Daoy (cell line): ENCODE measurements around the gene DHRS3. TPM values are rescaled to one million over a fixed set of nuclear protein-coding genes. Genes with fewer than 3 reads are reported as not detected.

ENCODE experiments used
- DNase-seq: peaks from one replicate; pipeline ENCODE4 v3.0.0-alpha.2; 2015; ENCODE audit warnings: low read depth
- total RNA-seq: library from RNA; depleted of rRNA; stranded (reverse); fragments of >200 nt; shearing (Covaris generic); gene quantifications from 2 replicates; pipeline ENCODE4 v1.2.3, GENCODE V29; 2014

The DHRS3 gene
- total RNA-seq, 1 experiment from 2014 or later = 45.8 TPM

DNA sequence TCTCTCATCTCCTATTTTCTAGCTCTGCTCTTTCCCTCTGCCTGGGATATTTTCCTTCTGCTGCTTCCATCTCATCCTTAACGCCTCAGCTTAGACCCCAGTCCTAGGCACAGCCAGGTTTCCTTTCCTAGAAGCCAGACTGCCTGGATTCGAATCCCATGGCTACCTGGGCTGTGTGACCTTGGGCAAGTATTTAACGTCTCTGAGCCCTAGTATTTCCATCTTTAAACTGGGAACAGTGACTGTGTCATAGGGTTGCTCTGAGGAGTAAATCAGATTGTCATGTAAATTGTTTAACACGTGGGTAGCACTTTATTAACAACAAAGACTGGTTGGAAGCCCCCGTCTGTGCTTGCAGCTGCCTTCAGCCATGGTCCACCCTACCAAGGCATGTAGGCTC is 18.4 kb downstream of the DHRS3 start:
- no peak for DNase-seq

DNA sequence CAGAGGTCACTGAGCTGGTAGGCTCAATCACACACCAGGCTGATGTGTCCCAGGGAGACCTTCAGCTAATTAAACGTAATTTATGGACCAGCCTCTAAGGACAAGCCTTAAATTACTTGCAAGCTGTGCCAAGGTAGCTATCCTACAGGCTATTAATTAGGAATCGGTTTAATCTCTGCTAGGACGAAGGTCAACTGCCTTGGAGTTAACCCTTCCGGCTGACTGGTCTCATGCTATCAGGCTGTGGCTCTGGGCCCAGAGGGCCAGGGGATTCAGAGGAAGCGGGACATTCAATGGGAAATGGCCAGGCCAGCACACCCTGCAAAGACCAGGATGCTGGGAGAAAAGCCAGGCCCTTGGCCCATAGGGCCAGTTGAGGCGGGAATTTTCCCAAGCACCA is 19.0 kb downstream of the DHRS3 start:
- no peak for DNase-seq

DNA sequence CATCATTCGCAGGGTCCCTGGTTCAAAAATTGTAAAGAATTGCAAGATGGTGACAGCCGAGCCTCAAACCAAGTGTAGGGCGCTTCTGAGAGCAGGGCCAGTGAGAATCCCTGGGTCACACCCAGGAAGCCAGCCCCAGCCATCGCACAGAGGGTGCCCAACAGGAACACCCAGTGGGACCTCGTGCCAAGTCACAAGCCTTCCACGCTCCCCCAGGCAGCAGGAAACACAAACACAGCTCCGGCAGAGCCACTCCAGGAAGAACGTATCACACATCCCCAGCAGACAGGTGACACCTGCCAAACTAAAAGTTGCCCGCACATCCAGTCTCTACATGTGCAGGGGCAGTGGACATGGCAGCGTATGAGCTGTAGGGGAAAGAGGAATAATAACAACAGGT is 20.2 kb downstream of the DHRS3 start:
- no peak for DNase-seq

DNA sequence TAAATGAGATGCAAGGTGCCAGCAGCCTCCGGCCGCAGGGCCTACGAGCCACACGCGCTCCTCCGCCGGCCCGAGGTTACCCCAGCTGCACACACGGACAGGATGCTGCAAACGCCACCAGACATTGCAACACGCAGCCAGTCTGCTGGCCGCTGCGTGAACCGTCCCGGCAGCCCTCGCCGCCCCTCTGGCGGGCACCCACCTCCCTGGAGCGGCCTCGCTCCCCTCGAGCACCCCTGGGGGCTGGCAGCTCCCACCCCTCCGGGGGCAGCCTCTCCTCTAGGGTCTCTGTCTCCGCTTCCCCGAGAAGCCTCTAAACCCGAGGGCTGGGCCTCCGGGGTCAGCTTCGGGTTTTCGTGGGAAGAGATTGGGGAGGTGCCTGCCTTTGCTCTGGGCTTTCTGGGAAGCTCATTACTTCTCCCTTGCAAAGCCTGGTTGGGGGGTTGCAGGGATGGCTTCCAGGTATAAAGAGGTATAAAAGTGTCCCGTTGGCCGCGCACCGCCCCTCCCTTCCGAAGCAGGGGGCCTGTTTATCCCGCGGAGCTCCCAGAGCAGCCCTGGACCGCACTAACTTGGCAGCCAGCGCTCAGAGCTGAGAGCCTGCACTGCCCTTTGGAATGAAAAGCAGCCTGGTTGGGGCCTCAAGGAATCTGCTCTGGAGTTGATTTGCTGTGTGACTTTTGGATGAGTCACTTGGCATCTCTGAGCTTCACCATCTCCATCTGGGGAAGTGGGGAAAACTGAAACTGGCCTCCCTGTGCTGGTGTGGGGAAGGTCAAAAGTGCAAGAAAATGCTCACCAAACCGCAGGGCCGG is 21.8 kb downstream of the DHRS3 start:
- peak; percentile 96 for DNase-seq

DNA sequence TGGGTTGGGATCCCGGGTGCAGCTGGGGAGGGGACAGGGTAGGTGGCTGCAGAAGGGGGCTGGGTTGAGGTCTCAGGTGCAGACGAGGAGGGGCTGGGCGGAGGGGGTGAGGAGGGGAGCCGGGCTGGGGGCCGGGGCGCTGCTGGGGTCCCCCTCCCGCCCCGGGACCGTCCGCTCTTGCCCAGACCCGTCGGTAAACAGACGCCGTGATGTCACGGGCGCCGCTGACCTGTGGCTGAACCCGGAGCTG is 22.3 kb downstream of the DHRS3 start:
- DNase-seq = no peak

DNA sequence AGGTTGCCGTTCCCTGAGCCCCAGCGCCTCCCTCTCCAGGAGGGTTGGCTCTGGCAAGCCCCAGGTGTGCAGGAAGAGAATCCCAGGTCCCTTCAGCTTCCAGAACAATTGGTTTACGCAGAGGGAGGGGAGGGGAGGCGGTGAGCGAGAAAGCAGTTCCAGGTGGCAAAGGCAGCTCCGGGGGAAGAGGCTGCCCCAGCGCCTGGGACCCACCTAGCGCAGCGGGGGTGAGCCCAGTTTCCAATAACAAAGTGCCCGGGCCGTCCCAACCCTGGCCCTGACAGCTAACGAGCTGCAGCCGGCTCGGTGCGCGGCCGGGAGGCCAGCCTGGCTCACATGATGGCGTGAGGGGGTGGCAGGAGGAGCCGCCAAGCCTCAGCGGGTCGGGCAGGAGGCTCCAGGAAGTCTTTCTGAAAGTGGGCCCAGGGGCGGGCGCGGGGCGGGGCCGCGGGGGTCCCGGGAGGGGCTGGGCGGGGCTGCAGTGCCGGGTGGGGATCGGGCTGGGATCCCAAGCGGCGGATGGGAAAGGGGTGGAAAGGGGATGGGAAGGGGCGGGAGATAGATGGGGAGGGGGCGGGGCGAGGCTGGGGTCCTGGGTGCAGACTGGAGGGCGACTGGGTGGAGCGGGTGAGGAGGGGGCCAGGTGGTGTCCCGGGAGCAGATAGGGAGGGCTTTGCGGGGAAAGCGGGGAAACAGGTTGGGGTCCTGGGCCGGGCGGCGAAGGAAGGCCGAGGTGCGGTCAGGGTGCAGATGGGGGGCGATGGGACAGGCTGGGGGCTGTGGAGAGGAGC is 22.8 kb downstream of the DHRS3 start:
- peak; percentile 78 for DNase-seq

DNA sequence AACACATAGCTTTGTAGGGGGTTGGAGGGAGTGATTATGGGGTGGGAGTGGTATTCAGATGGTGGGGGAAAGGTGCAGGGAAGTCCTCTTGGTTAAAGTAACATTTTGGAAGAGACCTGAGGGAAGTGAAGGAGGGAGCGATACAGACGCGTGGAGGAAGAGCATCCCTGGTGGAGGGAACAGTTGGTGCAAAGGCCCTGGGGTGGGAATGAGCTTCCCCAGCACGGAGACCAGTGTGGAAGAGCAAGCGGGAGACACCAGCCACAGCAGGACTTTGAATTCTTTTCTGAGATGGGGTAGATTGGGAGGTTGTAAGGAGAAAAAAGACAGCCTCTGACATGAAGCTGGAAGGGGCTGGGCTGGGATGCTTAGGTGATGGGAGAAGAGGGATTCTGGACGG is 23.5 kb downstream of the DHRS3 start:
- DNase-seq = no peak

DNA sequence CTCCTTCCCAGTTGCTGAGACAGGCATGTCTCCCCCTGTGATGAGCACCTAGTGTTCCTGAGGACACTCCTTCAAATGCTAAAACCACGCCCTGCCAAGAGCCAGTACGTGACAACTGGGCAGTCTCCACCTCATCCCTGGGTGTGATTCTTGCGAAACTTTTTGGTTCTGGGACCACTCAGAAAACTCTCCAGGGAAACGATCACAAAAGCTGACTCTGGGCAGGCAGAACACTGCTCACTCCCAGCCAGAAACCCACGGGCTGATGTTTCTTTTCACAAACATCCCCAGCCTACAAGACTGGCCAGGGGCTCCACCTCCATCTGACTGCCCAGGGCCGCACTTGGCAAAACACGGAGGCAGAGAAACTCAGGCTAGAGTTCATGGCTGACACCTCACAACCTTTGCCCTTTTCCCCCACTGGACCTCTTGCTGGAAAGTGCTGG is 24.4 kb downstream of the DHRS3 start:
- peak; percentile 62 for DNase-seq

DNA sequence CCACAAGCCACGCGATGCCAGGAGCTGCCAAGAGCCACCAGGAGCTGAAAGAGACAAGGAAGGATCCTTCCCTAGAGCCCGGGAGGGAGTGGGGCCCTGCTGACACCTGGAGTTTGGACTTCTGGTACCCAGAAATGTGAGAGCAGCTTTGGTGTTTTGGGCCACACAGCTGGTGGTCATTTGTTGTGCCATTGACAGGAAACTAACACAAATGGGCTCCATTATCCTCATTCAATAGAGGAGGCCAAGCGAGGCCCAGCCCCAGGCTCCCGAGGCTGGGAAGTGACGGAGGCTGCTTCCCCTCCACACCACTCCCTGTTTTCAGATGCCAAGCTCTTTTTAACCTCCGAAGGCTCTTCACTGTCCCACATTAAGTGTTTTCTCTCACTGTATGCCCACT is 25.5 kb downstream of the DHRS3 start:
- no peak for DNase-seq

DNA sequence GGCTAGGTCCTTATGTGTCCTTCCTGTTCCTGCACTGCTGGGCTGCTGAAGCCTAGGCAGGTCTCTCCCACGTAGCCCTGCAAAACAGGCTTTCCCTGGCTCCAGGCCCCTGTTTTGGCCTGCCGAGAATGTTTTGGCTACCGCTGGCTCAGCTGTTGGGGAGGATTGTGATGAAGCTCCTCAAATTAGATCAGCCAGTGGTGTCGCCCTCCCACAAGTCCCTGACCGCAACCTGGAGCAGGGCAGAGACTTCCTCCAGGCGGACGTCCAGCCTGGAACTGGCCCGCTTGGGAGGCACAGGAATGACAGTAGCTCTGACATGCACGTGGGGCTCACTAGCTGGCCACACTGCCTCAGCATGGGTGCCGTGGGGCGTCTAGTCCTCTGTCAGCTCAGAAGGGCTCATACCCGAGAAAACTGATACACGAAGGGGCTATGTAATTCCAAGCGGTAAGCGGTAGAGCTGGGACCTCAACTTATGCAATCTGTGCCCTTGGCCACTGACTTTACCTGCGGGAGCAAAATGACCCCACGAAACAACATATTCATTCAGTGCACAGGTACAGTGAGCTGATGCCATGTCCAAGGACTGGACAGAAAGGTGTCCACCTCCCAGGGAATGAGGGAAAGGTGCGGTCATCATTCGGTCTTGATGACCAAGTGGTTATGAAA is 26.6 kb downstream of the DHRS3 start:
- DNase-seq = peak; percentile 80

DNA sequence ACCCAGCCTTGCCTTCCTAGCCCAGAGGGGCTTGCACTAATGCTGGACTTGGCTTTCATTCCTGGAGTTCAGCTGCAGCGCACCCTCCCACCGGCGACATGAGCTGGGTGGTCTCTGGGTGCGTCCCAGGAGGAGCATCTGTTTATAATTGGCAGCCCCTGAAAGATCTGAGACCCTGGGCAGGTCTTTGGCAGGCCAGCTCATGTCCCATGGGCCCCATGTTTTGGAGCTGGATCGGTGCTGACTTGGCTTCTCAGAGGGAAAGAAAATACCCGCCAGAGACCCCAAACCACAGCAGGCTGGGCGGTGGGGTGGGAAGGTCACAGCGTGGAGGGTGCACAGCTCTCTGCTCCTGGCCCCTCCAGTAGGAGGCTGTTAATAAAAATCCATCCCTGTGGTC is 29.3 kb downstream of the DHRS3 start:
- no peak for DNase-seq

DNA sequence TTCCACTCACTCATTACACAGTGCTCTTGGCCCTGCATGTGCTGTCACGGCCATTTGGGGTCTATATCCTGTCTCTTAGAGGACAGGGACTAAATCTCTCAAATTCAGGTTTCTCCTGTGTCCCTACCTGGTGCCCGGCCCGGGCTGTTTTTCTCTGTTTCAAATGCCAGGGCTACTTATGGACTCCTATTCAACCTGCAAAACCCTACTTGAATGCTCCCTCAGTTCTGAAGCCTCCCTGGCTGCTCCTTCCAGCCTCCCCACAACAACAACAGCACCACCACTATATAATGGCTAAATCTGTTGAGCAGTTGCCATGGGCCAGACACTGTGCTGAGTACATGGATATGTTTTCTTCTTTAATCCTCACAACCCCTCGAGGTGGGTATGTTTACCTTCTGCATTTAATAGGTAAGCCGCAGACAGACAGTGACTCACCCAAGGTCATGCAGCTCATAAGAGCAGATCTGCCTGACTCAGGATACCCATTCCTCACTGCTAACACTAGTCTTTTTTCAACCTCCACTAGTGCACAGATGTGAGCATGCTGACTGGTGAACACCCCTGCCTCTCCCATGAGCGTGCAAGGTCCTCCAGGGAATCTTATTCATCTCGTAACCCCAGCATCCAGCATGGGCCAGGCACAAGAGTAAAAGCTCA is 29.9 kb downstream of the DHRS3 start:
- peak; percentile 95 for DNase-seq

DNA sequence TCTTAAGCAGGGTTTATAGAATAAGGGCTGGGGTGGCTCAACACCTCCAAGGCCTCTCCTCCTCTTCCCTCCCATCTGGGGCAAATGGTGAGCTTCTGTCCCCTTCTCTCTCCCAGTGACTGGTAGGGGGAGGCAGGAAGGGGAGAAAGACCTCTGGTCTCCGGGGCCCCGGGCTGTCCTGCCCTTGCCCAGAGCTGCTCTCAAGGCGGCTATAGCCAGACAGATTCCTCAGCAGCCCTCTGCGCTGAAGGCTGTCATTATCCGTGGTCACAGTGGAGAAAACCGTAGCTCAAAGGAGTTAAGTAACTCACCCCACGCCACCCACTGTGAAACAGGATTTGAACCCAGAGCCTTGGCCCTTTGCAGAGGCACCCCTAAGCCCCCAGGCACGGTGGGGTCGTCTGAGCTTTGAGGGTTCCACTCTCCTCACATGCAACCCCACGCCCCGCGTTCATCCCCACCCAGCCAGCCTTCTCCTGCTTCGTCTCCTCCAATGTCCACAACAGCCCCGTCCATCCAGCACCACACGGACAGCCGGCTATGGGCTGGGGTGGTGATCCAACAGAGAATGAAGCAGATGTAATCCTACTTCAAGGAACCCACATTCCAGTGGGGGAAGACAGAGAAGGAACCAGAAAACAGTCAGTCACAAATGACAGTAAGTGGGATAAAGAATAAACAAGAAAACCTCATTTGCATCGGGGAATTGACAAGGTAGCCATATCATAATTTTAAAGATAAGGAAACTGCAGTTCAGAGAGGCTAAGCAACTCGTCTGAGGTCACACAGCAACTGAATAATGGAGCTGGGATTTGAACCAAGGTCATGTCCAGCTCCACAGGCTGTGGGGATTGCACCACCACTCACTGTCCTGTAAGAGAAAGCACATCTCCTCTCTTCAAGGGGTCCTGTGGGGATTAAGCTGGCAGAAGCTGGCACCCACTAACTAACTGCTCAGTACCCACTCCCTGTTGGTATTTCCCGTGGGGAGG is 31.8 kb downstream of the DHRS3 start:
- DNase-seq = no peak

DNA sequence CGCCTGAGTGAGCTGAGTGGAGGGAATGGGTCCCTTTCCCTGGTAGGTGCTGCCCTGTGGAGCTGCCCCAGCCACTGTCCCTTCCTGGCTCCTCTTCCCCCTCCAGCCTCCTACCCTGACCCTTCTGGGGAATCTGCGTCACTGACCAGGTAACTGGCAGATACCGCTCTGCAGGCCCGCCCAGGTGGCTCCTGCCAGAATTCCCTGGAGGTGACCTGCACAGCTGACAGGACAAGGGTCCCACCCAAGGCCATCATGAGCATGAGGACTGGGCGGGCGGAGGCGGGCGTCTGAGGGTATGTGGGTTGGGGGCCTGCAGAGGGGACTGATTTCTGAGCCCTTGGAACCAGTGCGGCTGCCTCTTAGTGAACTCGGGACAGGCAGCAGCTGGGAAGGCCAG is 32.5 kb downstream of the DHRS3 start:
- no peak for DNase-seq

DNA sequence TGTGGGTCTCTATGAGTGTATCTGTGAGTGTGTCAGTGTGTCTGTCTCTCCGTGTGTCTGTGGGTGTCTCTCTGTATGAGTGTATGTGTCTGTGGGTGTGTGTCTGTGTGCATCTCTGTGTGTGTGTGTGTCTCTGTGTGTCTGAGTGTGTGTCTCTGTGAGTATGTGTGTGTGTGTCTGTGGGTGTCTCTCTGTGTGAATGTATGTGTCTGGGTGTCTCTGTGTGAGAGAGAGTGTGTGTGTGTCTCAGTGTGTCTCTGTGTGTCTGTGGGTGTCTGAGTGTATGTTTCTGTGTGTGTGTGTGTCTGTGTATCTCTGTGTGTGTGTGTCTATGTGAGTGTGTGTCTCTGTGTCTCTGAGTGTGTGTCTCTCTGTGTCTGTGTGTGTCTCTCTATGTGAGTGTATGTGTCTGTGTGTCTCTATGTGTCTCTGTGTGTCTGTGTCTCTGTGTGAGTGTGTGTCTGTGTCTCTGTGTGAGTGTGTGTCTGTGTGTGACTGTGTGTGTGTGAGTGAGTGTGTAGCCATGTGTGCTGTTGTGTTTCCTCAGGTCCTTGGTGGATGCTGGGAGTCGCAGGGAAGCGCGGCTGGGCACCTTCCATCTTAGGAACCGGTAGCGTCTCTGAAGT is 33.0 kb downstream of the DHRS3 start:
- no peak for DNase-seq

DNA sequence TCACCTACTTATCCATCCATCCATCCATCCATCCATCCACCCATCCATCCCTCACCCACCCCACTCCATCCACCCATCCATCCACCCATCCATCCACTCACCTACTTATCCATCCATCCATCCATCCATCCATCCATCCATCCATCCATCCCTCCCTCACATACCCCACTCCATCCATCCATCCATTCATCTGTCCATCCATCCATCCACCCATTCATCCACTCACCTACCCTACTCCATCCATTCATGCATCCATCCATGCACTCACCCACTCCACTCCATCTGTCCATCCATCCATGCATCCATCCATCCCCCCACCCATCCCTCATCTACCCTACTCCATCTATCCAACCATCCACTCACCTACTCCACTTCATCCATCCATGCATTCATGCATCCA is 34.5 kb downstream of the DHRS3 start:
- DNase-seq = no peak

DNA sequence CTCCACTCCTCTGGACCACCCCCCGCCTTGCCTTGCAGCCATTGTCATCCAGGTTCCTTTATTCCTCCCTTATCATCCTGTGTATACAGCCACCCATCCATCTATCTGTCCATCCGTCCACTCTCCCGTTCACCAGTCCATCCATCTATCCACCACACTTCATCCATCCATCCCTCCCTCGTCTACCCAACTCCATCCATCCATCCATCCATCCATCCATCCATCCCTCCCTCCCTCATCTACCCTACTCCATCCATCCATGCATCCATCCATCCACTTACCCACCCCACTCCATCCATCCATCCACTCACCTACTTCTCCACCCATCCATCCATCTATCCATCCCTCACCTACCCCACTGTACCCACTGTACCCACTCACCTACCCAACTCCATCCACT is 35.4 kb downstream of the DHRS3 start:
- no peak for DNase-seq

DNA sequence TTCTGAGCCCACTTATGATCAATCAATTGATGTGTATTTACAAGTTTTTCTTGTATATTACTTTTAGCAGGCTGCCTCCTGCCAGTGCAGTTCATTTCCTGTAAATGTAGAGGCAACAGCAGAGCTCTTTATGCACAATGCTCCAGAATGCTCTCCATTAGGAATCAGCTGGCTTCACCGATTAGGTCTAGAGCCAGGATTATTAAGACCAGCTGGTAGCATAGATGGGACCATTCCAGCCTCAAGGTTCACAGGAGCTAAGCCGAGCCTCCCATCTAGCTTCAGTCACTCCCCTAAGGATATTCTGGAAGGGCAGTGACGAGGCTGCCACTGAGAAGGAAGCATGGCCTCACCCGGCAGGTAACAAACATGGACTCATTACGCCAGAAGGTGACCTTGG is 36.8 kb downstream of the DHRS3 start:
- DNase-seq = no peak

DNA sequence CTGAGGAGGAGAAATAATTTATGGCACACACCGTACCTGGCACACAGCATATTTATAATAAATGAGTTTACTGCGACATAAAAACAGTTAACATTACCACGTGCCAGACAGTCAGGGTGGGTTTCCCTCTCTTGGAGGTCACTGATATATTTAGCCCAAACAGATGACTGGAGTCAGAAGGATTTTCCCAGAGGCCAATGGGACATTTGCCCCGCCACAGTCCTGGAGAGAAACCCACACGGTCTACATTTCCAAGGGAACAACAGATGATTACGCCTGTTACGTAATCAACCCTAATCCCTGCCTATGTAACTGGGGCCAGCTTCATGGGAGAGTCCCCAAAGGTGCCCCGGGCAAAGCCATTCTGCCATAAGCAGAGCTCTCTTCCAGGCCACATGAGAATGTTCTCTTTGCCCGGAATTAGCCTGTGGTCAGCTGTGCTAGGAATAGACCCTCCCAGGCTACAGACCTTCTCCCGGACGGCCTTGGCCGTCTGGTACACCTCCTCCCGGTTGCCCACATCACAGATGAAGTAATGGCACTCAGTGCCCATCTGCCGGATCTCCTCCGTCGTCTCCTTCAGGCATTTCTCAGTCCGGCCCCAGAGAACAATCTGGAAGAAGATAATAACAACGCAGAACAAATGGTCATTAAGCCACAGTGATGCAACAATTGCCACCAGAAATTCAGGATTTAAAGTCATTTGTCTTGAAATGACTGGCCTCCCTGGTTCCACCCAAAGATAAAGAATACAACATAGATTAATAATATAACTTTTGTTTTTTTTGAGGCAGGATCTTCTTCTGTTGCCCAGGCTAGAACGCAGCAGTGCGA is 37.7 kb downstream of the DHRS3 start:
- peak; percentile 44 for DNase-seq
